Effector CD4-positive, alpha-beta T cell (primary cell): ENCODE data around the gene CNOT6.
"Not testable (repeated sequence)": the region's sequence is repeated elsewhere in the genome, so short reads cannot be mapped to it uniquely, and the experiment has no call there.

Source experiments
- DNase-seq: peaks from one replicate; pipeline ENCODE4 v3.0.0-alpha.2; 2020

Gene CNOT6

GRCh38 chr5:180521591-180521990, 27.4 kb downstream of the CNOT6 start:
- no peak for DNase-seq

DNA sequence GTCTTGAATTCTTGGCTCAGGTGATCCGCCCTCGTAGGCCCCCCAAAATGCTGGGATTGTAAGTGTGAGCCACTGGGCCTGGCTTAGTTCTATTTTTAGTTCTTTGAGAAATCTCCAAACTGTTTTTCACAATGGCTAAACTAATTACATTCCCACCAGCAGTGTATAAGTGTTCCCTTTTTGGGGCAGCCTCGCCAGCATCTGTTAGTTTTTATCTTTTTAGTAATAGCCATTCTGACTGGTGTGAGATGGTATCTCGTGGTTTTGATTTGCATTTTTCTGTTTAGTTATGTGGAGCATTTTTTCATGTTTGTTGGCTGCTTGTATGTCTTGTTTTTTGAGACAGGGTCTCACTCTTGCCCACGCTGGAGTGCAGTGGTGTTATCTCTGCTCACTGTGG, 28.2 kb downstream of the CNOT6 start:
- no peak for DNase-seq

GRCh38 chr5:180523629-180524466, 29.7 kb downstream of the CNOT6 start:
- no peak for DNase-seq

DNA sequence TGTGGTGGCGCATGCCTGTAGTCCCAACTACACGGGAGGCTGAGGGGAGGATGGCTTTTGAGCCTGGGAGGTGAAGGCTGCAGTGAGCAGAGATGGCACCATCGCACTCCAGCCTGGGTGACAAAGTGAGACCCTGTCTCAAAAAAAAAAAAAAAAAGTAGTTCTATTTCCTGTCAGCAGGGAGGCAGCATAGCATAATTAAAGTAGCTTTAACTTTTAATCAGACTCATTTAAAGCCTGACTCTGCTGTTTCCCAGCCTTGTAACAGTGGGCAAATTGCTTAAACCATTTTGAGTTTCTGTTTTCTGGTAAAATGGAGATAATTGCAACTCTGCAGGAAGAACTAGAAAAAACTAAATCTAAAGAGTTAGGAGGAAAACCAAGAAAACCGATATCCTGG, 31.2 kb downstream of the CNOT6 start:
- no peak for DNase-seq

- DNase-seq = no peak
These were observed 32.1 kb downstream of the CNOT6 start for GRCh38 chr5:180526269-180526668.

DNA sequence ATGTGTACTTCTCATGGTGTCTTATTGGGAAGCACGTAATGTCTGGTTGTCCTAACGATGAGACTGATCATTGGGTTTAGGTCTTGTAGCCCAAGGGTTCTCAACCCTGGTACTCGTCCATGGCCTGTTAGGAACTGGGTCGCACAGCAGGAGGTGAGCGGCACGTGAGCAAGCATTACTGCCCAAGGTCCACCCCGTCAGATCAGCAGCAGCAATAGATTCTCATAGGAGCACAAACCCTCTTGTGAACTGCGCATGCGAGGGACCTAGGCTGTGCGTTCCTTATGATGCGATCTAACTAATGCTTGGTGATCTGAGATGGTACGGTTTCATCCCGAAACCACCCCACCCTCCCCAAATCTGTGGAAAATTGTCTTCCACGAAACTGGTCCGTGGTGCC, 33.5 kb downstream of the CNOT6 start:
- DNase-seq = no peak

- DNase-seq = not testable (repeated sequence)
These were observed 36.9 kb downstream of the CNOT6 start for GRCh38 chr5:180531036-180531585.

GRCh38 chr5:180532268-180532667, 38.1 kb downstream of the CNOT6 start:
- no peak for DNase-seq

GRCh38 chr5:180533845-180534244, 39.7 kb downstream of the CNOT6 start:
- DNase-seq = no peak

GRCh38 chr5:180535573-180535972, 41.4 kb downstream of the CNOT6 start:
- DNase-seq = no peak

DNA sequence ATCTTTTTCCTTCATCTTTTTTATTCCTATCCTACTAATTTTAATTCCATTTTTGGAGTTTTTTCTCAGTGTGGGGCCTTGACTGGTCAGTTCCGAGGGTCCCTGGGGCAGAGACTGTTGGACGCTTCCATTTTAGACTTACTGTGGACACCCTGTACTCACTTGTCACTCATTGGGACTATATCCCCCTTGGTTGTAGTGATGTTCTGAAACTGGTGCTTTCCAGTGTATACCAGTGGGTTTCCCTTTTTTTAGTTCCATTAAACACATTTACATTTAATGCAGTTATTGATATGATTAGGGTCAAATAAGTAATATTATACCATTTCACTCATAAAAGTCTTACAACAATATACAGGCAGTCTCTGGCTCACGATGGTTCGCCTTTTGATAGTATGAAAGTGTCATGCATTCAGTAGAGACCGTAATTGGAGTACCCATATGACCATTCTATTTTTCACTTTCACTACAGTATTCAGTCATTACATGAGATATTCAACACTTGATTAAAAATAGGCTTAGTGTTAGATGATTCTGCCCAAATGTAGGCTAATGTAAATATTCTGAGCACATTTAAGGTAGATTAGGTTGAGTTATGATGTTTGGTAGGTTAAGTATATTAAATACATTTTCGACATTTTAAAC, 46.0 kb downstream of the CNOT6 start:
- no peak for DNase-seq

GRCh38 chr5:180541710-180542109, 47.5 kb downstream of the CNOT6 start:
- DNase-seq = no peak

GRCh38 chr5:180545248-180545647, 51.1 kb downstream of the CNOT6 start:
- no peak for DNase-seq

DNA sequence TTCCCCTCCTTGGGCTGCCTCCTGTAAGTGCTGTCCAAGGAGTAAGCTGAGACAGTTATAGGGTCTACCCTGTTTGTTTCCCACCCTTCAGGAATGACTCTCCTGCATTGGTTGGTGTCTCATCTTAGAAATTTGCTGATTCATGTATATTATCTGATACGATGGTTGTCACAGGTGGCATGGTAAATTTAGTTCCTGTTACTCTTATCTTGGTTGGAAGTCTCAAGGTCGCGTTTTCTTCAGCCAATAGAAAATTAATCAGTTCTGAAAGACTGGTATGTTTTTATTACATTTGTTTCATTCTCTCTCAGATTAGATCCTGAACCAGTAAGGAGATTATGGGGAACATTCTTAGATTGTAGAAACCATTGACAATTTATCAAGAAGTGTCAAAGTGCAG, 54.4 kb downstream of the CNOT6 start:
- no peak for DNase-seq

- DNase-seq = no peak
These were observed 59.4 kb downstream of the CNOT6 start for GRCh38 chr5:180553530-180553929.

- DNase-seq = no peak
These were observed 61.2 kb downstream of the CNOT6 start for GRCh38 chr5:180555168-180555921.

DNA sequence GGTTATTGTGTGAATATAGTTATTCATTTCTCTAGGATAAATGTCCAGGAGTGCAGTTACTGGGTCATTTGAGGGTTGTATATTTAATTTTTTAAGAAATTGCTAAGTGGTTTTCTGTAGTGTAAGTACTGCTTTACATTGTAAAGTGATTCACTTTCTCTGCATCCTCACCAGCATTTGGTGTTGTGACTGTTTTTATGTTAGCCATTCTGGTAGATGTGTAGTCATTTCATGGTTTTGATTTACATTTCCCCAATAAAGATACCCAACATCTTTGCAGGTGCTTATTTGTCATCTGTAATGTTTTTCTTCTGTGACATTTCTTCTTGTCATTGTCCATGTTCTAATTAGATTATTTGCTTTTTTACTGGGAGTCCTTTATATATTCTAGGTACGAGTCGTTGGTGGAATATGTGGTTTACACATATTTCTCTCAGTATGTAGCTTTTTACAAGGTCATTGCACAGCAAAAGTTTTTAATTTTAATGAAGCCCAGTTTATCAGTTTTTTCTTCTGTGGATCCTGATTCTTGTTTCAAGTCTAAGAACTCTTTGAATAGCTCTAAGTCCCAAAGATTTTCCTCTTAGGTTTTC, 63.1 kb downstream of the CNOT6 start:
- DNase-seq = no peak

DNA sequence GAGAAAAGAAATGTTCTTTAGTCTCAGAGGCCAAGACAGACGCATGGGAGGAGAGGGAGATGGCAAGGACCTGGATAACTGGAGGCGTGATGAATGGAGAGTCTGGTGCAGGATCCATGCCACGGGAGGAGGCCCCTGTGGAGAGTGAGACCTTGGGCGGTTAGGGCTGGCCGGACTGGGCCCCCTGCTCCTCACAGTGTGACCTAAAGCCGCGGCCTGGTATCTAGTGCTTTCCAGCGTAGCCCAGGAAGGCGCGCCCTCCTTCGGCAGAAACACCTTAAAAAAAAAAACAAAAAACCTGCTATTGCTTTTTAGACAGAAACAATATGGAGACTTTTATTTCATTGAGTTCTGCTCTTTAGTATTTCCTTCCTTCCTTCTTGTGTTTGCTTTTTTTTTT, 64.1 kb downstream of the CNOT6 start:
- no peak for DNase-seq

- DNase-seq = peak; percentile 6
These were observed 69.8 kb downstream of the CNOT6 start for GRCh38 chr5:180563994-180564393.

- DNase-seq = no peak
These were observed 74.7 kb downstream of the CNOT6 start for GRCh38 chr5:180568914-180569313.

DNA sequence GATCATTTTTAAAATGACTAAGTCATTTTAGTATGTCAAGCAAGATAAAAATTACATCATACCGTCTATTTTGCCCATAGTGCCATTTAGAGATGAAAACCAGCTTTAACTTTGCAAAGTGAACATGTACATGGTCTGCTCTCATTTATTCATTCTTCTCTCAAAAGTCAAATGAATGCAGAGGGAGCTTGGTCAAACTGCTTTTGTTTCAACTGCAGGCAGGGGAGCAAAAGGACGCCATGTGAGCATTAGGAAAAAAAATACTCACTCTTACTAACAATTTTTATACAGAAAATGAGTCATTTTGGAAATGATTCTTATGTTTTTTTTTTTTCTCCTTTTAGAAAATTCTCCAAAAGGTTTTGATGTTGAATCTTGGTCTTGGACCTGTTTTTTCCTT, 81.4 kb downstream of the CNOT6 start:
- DNase-seq = no peak

GRCh38 chr5:180580681-180581080, 86.5 kb downstream of the CNOT6 start:
- no peak for DNase-seq

DNA sequence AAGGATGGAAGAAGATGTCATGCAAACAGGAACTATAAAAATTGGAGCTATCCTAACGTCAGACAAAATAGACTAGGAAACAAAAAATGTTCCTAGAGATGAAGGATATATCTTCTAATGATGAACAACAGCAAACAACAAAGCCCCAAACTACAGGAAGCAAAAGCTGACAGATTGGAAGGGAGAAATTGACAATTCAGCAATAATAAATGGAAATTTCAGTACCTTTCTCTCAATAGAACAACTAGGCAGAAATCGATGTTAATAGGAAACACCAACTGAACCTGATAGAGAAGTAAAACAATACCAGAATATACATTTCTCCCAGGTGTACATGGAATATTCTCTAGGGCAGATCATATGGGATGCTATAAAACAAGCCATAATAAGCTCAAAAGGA, 89.6 kb downstream of the CNOT6 start:
- DNase-seq = no peak
